Tongue (tissue), 2 donors: ENCODE measurements around the gene MAPK1IP1L. TPM values are rescaled to one million over a fixed set of nuclear protein-coding genes. Genes with fewer than 3 reads are reported as not detected.
A peak's percentile ranks its signal among the peaks of the same experiment; 100 is the strongest.

Experiments
- DNase-seq: peaks from one replicate; pipeline ENCODE4 v3.0.0-alpha.2; 2015
- total RNA-seq: library from RNA; depleted of rRNA; stranded (reverse); fragments of >200 nt; gene quantifications from one replicate; pipeline ENCODE4 v1.2.3, GENCODE V29; 2014

The MAPK1IP1L gene
- total RNA-seq, 1 donor from 2014 or later = 35.1 TPM

DNA sequence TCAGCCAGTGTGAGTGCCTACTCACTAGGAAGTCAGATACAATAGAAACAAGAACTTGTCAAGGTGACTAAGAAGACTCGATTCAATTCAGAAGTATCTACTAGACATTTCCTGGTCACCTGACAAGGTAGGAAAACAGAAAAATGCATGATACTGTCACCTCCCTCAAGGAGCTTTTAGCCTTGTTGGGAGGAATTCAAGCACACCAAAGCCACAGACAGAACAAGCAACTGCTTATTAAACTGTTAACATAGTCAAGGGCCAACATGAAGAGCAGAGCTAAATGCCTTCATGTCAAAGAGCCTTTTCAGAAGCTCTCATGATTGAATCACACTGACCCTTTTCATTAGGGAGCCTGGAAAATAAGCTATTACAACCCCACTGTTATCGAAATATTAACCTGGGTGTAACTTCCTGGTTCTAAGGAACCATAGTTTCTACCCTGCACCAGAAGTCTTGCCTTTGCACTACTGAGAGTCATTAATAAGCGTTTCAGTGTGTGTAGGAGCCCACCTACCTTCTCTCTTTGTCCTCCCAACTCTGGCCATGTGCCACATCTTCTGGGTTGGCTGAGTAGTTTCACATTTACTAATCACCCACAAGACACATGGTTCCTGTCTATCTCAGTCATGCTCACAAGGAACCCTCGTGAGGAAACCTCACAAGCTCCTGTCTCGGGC is 46.6 kb downstream of the MAPK1IP1L start:
- no peak for DNase-seq

DNA sequence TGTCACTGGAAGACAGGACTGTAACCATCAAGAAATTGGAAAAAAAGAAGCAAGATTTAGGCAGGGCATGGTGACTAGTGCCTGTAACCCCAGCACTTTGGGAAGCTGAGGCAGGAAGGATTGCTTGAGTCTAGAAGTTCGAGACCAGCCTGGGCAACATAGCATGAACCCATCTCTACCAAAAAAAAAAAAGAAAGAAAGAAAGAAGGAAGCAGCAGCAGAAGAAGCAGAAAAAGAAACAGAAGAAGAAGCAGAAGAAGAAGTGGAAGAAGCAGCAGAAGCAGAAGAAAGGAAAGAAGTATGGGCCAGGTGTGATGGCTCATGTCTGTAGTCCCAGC is 47.1 kb downstream of the MAPK1IP1L start:
- DNase-seq = no peak

DNA sequence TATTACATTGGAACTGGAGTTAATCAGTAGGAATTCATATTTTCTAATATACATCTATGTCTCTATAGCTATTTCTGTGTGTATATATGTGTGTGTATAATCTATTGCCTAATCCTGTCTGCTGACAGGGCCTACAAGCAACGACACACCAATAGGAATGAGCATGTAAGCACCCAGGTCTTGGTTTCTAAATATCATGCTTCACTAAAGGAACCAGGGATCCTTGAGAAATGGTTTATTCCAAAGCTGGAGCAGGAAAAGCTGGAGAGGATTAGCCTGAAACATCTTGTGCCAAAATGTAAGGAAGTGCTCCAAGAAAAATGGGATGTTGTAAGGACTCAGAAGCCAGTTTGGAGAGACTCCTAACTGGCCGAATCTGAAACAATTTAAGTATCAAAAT is 48.3 kb downstream of the MAPK1IP1L start:
- DNase-seq = peak; percentile 83

DNA sequence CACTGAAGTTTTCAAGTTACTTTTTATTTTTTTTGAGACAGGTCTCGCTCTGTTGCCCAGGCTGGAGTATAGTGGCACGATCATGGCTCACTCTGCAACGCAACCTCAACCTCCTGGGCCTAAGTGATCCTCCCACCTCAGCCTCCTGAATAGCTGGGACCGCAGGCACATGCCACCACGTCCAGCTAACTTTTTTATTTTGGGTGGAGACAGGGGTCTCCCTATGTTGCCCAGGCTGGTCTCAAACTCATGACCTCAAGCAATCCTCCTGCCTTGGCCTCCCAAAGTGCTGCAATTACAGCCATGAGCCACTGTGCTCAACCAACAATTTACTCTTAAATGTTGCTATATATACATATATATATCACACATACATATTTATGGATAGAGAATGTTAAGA is 50.3 kb downstream of the MAPK1IP1L start:
- no peak for DNase-seq

DNA sequence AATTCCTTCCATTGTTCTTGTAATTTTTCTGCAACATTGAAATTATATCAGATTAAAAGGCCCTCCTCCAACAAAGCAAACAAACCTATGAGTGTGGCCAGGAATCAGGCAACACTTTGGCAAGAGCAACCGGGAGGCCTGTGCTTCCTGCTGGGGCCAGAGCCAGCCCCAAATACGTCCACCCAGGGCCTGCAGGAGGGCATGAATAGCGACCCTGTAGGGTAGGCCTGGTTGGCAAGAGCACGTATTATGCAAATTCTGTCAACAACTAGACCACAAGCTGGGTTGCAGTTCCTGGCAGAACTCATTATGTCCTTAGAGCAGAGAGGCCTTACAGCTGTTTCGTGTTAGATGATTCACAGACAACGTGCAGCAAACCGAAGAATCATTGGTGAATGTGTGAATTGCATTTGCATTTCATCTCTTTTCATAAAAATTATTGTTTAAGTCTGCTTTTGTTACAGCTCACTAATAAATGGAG is 50.7 kb downstream of the MAPK1IP1L start:
- DNase-seq = peak; percentile 86

DNA sequence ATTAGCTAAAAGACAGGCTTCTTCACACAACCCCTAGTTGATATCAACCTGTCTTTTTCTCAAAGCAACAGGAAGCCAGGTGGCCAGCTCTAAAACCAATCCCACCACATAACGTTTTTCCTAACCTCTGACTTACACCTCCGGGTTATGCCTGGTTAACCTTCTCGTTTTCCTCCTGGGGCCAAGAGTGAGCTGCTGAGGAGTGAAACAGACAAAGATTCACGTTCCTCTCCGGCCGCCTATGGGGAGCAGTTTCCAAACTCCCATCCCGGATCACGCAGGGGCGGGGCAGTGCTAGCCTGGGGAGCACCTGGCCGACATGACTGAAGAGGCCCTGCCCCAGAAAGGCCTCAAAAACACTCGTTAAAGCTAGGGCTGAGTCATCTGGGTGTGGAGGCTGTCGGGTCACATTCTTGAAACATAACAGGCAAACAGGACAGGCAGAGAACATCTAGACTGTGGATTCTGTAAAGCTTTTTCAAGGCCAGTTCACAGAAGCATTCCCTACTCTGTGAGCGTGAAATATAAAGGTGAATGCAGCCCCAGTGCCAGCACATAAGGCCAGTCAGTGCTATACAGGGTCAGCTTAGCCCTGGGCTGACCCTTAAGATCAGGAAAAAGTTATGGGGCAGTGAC is 51.7 kb downstream of the MAPK1IP1L start:
- peak; percentile 90 for DNase-seq

DNA sequence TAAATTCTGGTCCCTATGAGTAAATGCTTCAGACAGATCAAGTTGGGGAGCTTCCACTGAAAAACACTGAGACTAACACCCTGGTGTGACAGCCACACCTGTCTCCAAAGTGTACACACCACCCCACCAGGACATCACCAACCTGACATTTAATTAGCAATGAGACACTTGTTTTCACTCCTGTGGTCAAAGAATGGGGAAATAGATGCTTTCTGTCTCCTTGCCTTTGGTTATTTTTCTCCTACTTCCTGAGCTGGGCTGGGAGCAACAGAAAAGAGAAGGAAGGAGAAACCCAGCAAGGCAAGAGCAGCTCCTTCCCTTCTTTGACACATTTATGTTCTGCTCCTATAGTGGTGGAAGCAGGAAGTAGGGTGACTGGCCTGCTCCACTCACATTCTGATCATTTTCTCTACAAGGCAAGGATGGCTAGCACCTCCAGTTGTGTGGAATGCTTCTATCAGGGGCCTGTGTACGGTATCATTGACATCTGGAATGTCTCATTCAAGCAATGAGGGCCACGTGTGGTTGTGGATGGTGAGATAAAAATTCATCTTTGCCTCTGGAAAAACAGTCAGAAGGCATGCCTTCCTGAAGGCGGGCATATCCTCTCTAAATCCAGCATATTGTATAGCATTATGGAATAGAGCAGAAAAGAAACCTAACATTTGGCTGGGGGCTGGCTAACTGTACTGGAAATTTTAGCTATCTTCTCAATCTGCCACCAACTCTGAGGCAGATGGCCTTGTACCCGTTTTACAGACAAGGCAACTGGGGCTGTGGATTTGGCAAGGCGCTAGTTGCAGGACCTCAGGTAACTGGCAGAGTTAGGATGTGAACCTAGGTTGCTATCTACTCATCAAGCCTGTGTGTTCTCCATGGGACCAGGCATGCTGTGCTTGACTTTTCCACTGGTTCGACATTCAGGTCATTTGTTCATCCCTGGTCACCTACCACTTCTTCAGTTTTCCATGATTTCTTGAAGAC is 52.8 kb downstream of the MAPK1IP1L start:
- no peak for DNase-seq

DNA sequence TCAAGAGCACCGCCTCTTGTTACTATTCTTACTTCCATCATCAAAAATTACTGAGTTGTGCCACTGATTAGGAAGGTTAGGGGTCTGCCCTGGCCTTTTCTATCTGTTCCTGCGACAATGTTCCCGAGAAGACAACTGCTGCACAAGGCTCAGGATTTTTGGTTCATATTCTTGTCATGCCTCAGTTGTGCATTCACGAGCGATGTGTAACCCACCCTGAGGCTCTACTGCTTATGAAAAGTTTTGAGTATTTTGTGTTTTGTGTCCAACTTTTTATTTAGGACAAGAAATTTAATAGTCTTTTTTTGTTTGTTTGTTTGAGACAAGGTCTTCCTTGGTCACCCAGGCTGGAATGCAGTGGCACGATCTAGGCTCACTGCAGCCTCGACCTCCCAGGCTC is 54.5 kb downstream of the MAPK1IP1L start:
- DNase-seq = no peak

DNA sequence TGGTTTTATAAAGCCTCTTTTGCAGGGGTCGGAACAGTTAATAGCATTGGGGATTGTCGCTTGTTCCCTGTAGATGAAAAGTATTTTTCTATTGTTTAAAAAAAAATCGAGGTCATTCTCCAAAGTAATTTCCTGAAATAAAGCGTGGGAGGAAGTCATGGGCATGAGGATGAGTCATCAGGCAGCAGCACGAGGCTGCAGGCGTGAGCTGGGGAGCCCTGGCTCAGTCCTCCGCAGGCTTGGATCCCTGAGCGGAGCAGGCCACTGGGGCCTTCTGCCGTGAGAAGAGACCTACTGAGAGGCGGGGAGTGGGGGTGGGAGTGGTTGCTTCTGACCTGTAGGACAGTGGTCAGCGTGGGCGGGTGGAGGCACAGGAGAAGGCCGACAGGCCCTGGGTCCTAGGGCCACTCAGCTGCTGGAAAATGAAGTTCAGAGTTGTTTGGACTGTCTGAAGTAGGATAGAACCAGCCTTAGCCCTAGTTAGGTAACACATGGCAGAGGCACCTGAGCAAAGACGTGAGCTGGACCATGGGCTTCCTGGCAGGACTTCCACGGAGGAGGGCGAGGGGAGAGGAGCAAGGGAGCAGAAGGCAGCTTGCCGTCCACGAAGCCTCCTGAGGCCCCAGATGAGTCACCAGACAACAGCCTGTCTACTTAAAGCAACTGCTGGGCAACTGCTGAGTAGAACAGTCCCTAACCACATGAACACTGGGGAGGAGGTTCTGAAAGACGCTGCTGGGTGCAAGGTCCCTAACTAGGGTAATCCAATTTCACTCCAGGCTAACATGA is 56.5 kb downstream of the MAPK1IP1L start:
- peak; percentile 57 for DNase-seq

DNA sequence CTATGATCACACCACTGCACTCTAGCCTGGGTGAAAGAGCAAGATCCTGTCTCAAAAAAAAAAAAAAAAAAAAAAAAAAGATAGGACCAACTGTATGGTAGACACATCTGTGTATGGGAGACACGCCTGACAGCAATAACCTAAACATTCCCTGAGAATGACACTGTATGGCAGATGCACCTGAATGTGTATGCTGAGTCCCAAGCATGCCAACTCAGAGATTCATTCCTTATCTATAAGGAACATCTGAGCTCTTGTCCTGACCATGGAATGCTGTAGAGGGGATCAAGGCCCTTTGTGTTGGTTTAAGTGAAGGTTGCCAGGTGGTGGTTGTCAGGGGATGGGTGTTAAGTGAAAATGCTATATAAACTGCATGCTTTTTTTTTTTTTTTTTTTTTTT is 58.4 kb downstream of the MAPK1IP1L start:
- no peak for DNase-seq

DNA sequence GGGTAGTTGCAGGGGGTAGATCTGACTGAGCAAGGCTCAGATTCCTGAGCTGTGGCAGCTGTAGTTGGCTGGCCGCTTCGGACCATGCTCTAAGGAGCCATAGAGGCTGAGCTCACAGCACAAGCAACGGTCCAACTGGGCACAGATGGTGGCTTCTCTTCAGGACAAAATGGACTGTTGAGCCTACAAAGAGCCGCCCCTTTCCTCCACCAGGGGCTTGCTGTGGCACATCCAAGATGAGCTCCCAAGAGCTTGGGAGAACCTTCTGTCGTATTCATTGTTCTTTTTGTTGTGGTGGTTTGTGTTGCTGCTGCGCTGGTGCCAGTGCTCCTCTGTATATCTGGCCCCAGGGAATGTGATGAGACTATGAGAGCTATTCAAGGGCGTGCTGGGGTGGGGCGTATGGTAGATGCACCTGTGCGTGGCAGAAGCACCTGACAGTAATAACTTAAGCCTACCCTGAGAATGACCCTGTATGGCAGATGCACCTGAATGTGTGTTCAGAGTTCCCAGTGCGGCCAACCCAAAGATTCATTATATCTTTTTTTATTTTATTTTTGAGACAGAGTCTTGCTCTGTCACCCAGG is 59.8 kb downstream of the MAPK1IP1L start:
- no peak for DNase-seq

DNA sequence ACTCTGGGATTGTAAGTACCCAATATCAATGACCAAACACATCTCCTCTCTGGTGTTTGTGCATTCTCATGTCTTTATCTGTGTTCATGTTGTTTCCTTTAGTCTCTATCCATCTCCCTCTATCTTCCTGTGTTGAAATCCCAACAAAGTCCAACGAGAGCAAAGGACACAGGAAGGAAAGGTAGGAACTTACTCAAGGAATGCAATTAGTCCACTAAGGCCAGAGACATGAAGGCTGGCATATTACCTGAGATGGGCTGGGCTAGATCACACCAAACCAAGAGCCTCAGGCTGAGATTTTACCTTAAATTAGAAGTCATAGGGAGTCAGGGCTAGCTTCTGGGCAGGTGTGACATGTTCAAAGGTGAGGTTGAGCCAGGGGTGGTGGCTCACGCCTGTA is 63.3 kb downstream of the MAPK1IP1L start:
- no peak for DNase-seq

DNA sequence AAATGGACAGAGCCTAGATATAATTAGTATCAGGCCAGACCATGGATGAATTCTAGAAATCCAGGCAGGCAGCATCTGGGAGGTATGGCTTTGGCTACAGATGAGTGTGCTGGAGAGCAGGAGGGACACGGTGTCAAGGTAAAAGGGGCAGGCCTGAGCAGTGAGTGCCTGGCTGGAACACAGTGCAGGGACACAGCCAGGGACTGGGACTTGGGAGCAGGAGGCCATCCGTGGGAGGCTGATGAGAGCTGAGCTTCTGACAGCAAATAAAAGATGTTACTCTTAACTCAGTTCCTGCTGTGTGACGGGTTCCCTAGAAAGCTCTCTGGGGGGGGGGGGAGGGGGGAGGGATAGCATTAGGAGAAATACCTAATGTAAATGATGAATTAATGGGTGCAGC is 64.0 kb downstream of the MAPK1IP1L start:
- DNase-seq = no peak

DNA sequence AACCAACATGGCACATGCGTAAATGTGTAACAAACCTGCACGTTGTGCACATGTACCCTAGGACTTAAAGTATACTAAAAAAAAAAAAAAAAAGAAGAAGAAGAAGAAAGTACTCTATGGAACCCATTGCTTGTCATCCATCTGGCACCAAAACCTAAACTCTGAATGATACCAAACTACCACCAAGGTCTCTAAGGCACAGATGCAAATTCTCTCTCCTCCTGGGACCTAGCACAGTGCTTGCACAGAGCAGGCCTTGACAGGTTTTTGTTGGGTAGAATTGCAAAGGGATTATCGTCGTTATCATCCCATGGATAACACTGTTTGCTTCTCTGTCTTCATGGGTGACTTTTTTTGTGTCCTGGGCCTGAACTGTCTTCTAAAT is 64.4 kb downstream of the MAPK1IP1L start:
- no peak for DNase-seq

DNA sequence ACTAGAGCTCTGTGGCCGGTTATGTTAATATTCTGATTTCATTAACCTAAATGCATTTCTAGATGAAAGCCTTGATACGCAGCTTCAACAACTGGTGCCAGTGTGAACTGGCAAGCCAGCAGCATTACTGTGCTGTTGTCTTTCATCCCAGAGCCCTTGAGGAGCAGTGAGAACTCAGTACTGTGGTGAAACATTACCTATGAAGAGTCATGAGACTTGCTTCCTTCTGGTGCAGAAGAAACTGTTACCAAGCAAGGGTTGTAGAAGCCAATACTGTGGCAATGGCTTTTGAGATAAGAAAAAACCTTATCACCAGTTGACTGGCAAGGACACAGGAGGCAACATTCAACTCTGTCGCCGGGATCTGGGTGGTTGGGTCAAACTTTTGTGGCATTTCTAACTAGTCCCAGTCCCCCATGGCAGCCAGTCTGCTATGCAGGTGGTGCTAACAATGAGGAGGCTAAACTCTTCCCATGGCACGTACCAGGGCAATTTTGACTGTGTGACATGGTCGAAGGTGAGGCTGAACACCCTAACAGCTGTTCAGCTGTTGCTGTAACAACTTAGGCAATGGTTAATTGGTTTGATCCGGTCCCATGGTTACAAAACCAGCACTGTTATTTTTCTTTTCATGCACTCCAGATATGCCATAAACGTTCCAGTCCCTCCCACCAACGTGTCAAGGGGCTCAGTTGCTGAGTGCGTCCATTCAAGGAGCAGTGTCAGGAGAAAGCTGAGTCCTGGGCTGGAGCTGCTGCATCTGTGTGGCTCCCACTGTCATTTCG is 65.0 kb downstream of the MAPK1IP1L start:
- no peak for DNase-seq

DNA sequence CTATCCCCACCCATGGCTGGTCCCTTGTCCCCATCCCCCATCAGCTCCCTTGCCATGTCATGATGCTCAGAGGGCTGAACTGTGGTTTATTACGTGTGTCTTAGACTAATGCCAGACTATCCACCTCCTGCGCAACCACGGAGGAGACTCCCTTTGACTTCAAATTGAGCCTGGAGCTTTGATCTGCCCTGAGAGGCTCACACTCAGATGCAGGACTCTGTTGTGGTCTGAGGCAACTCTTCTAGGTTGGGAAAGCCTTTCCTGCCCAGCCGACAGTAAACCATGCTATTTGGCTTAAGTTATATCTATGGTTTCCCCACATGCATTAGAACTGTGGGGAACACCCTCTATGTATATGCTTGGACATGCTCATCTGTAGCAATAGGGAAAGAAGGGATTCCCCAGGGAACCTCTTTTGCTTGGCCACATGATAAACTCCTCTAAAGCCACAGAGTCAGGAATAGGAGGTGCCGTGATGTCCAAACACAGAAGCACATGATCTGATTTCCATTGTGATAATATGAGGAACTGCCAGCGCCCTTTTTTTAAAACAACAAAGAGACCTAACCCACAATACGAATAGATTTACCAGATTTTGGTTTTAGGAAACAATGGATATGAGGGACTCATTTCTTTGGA is 66.5 kb downstream of the MAPK1IP1L start:
- no peak for DNase-seq

DNA sequence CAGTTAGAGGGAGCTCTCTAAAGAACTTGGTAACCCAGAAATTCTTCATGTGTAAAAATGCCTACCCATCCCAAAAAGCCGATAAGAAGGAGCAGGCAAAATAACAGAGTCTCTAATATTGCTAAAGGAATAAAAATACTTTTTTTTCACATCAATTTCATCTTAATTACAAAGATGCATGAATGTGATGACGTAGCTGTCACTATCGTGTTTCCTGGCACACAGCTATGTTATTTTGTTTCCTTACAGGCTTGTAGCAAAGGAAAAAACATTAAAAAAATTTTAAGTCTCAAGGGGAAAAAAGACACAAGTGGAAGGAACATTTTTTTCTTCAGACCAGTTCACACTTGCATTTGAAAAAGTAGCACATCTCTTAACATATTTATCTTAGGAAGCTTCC is 67.3 kb downstream of the MAPK1IP1L start:
- DNase-seq = no peak
